ENCODE measurements around the gene ALKBH6.
"Not testable (repeated sequence)": the region's sequence is repeated elsewhere in the genome, so short reads cannot be mapped to it uniquely, and the experiment has no call there.

ALKBH6 gene

GRCh38 chr19:36014012-36014924 lies at the start of gene ALKBH6:
ALKBH6 (minus strand) TSS chr19:36014213; CDS start chr19:36013397, 816 bp downstream.
- DNase-seq = peak; percentile 100

- no peak for DNase-seq
These were observed 47.4 kb upstream of the ALKBH6 start for GRCh38 chr19:36061367-36061766.

- DNase-seq = peak; percentile 23
These were observed 46.4 kb upstream of the ALKBH6 start for GRCh38 chr19:36060430-36060829.

GRCh38 chr19:36059180-36059910 lies 45.3 kb upstream of the ALKBH6 start:
- no peak for DNase-seq

- no peak for DNase-seq
These were observed 44.6 kb upstream of the ALKBH6 start for GRCh38 chr19:36058481-36059179.

GRCh38 chr19:36054733-36055686 lies 41.0 kb upstream of the ALKBH6 start, which contains the start of gene WDR62:
WDR62 (plus strand) TSS chr19:36054897; CDS start chr19:36054972, 75 bp downstream.
- DNase-seq = peak; percentile 95

GRCh38 chr19:36054119-36054732 lies 40.2 kb upstream of the ALKBH6 start, which contains the start of gene THAP8:
THAP8 (minus strand) TSS chr19:36054285; CDS start chr19:36054217, 68 bp downstream.
- DNase-seq = peak; percentile 100

- DNase-seq = no peak
These were observed 37.6 kb upstream of the ALKBH6 start for GRCh38 chr19:36051637-36052036.

- no peak for DNase-seq
These were observed 37.2 kb upstream of the ALKBH6 start for GRCh38 chr19:36051236-36051635.

- no peak for DNase-seq
These were observed 35.2 kb upstream of the ALKBH6 start for GRCh38 chr19:36049080-36049698.

GRCh38 chr19:36047835-36048234 lies 33.8 kb upstream of the ALKBH6 start:
- DNase-seq = no peak

GRCh38 chr19:36046443-36047050 lies 32.5 kb upstream of the ALKBH6 start:
- no peak for DNase-seq

- no peak for DNase-seq
These were observed 29.9 kb upstream of the ALKBH6 start for GRCh38 chr19:36043952-36044351.

- DNase-seq = peak; percentile 57
These were observed 27.8 kb upstream of the ALKBH6 start for GRCh38 chr19:36041831-36042230.

GRCh38 chr19:36041092-36041491 lies 27.1 kb upstream of the ALKBH6 start:
- DNase-seq = not testable (repeated sequence)

- no peak for DNase-seq
These were observed 26.5 kb upstream of the ALKBH6 start for GRCh38 chr19:36040495-36040894.

GRCh38 chr19:36032251-36033104 lies 18.5 kb upstream of the ALKBH6 start, which contains the start of gene CLIP3:
CLIP3 (minus strand) TSS chr19:36032873; CDS start chr19:36032357, 516 bp downstream.
- DNase-seq = no peak

GRCh38 chr19:36031308-36031707 lies 17.3 kb upstream of the ALKBH6 start:
- no peak for DNase-seq
